HCT116 (cell line): ENCODE measurements around the gene RGPD6. TPM values are rescaled to one million over a fixed set of nuclear protein-coding genes. Genes with fewer than 3 reads are reported as not detected.
"Not testable (repeated sequence)": the region's sequence is repeated elsewhere in the genome, so short reads cannot be mapped to it uniquely, and the experiment has no call there.

ENCODE experiments used
- ATAC-seq: fragments of 200-7000 bp; cut with Tn5 transposase; 2 replicates; pipeline ENCODE4 v1.9.1; 2020; ENCODE audit warnings: mild to moderate bottlenecking, moderate library complexity
- BruUV-seq: library from RNA; stranded (reverse); fragments of 400-500 nt; replicated peaks from 2 replicates; lab custom pipeline; 2021; lab: Mats Ljungman, UMichigan
- CTCF ChIA-PET: fragments of 300-600 bp; sonication (Branson Sonifier 250); formaldehyde crosslinking; loops from one replicate; lab custom pipeline; 2021; ENCODE audit warnings: antibody characterized with exemption; lab: Charles Lee
- POLR2A ChIA-PET: fragments of 300-600, 350-600 bp; sonication (Branson Sonifier 250); formaldehyde crosslinking; loops from one replicate; lab custom pipeline; 2021; ENCODE audit warnings: antibody characterized with exemption; lab: Charles Lee
- RAD21 ChIA-PET, 2 experiments: fragments of 300-600 bp; sonication (Branson Sonifier 250); formaldehyde crosslinking; loops; one replicate each; lab custom pipeline; 2023; ENCODE audit warnings: low total read pairs in 2 of 2; ENCODE audit not compliant: uncharacterized antibody in 2 of 2, unreplicated experiment in 2 of 2, low non-redundant PET in 1 of 2; lab: Charles Lee
- DNase-seq: peaks from one replicate; pipeline ENCODE4 v3.0.0-alpha.2; 2010; ENCODE audit warnings: low read depth, low spot score
- H2AFZ ChIP-seq: fragments of 200-600 bp; shearing (Covaris generic), sonication (generic); 2 replicates; pipeline ENCODE4 v1.6.1; 2017; ENCODE audit warnings: low read depth, mixed run types, mixed read lengths, antibody characterized with exemption, low read length; ENCODE audit not compliant: poor library complexity, severe bottlenecking
- H3K27ac ChIP-seq: 2 replicates; pipeline ENCODE4 v1.5.1; 2012; ENCODE audit warnings: low read depth, low read length
- H3K27me3 ChIP-seq: fragments of 200-600 bp; sonication (generic); 2 replicates; pipeline ENCODE4 v1.6.1; 2016; ENCODE audit warnings: mixed run types, low read length, mixed read lengths; ENCODE audit not compliant: insufficient read depth
- H3K36me3 ChIP-seq, 2 experiments: fragments of 200-500 bp in 1 of 2; fragments of 200-600 bp in 1 of 2; sonication (Bioruptor generic) in 1 of 2; sonication (generic) in 1 of 2; 2 replicates each; pipeline versions ENCODE4 v1.5.1 to v1.6.1; 2014 to 2016; ENCODE audit warnings: low read length in 2 of 2, inconsistent platforms in 1 of 2, mixed read lengths in 1 of 2, mixed run types in 1 of 2; ENCODE audit not compliant: insufficient read depth in 2 of 2, control insufficient read depth in 1 of 2
- H3K4me1 ChIP-seq, 2 experiments: fragments of 200-600 bp in 1 of 2; sonication (generic) in 1 of 2; 2 replicates each; pipeline versions ENCODE4 v1.5.1 to v1.6.1; 2012 to 2017; ENCODE audit warnings: low read length in 2 of 2, inconsistent platforms in 1 of 2, mild to moderate bottlenecking in 1 of 2, mixed read lengths in 1 of 2, mixed run types in 1 of 2, moderate library complexity in 1 of 2; ENCODE audit not compliant: insufficient read depth in 2 of 2, control insufficient read depth in 1 of 2
- H3K4me2 ChIP-seq: fragments of 200-600 bp; sonication (generic); 2 replicates; pipeline ENCODE4 v1.6.1; 2017; ENCODE audit warnings: mixed run types, low read length, mixed read lengths
- H3K4me3 ChIP-seq, 2 experiments: fragments of 200-600 bp in 1 of 2; sonication (generic) in 1 of 2; replicated peaks in 1 of 2; 2 replicates each; pipeline ENCODE4 v1.5.1; 2011 to 2016; ENCODE audit warnings: low read length in 2 of 2, control low read depth in 1 of 2, low read depth in 1 of 2, mild to moderate bottlenecking in 1 of 2, mixed read lengths in 1 of 2, mixed run types in 1 of 2
- H3K79me2 ChIP-seq: fragments of 200-600 bp; sonication (generic); 2 replicates; pipeline ENCODE4 v1.6.1; 2017; ENCODE audit warnings: mild to moderate bottlenecking, mixed run types, low read length, moderate library complexity, mixed read lengths; ENCODE audit not compliant: insufficient read depth
- H3K9ac ChIP-seq: fragments of 200-600 bp; sonication (generic); 2 replicates; pipeline ENCODE4 v1.6.1; 2016; ENCODE audit warnings: low read length, mixed read lengths
- H3K9me2 ChIP-seq: fragments of 200-600 bp; sonication (generic), shearing (Covaris generic); 2 replicates; pipeline ENCODE4 v1.6.1; 2017; ENCODE audit warnings: mixed run types, mild to moderate bottlenecking, moderate library complexity; ENCODE audit not compliant: insufficient read depth
- H3K9me3 ChIP-seq, 2 experiments: fragments of 200-500 bp in 1 of 2; fragments of 200-600 bp in 1 of 2; sonication (Bioruptor generic) in 1 of 2; sonication (generic) in 1 of 2; 2 replicates each; pipeline ENCODE4 v1.6.1; 2014 to 2017; ENCODE audit warnings: low read length in 2 of 2, mixed read lengths in 2 of 2, inconsistent platforms in 1 of 2, low read depth in 1 of 2, mild to moderate bottlenecking in 1 of 2, mixed run types in 1 of 2, moderate library complexity in 1 of 2; ENCODE audit not compliant: control insufficient read depth in 1 of 2, insufficient read depth in 1 of 2
- H4K20me1 ChIP-seq: fragments of 200-600 bp; sonication (generic), shearing (Covaris generic); 2 replicates; pipeline ENCODE4 v1.6.1; 2017; ENCODE audit warnings: mixed run types, mild to moderate bottlenecking, moderate library complexity; ENCODE audit not compliant: insufficient read depth
- intact Hi-C: fragments of 100-400 bp; cut with micrococcal nuclease; formaldehyde crosslinking; loops from 2 replicates; pipeline ENCODE4 v1.10.0; 2022
- total RNA-seq: library from RNA; stranded (reverse); gene quantifications from one replicate; pipeline ENCODE4 v1.2.1, GENCODE V29; 2021; ENCODE audit not compliant: unreplicated experiment

The RGPD6 gene
- total RNA-seq, 1 experiment from 2014 or later: 17.7 TPM

DNA sequence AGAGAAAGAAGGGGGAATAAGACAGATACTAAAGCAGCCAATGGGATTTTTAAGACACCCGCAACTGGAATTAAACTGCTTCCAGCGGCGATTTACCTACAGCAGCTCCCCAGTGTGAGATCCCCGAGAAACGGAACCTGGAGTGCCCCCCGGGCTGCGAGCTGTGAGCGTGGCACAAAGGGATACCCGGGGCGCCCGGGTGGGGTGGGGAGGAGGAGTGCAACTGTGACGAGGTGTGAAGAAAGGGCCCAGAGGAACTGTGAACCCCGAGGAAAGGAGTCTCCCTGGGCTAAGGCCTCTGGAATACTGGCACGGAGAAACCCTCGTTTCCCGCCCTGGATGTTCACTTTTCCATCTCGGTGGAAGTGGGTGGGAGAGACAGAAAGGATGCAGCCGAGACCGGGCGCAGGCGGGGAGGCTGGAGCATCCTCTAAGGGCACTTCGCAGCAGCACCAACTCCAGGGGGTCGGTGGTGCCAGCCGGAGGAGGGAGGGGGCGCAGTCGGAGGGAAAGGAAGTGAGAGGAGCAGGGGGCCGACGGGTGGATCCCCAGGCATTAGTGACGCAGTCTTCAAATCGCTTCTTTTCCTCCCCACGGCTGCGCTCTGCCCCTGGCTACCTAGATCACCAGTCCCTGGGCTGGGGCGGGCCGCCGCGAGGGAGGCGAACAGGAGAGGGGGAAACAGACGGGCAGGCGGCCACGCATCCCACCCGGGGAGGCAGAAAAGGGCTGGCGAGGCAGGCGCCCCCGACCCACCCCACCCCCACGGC is 33.0 kb upstream of the RGPD6 start:
- intact Hi-C loops, H3K4me3 ChIP-seq, H2AFZ ChIP-seq, H3K9ac ChIP-seq, H3K4me1 ChIP-seq, H4K20me1 ChIP-seq, H3K9me2 ChIP-seq, DNase-seq, POLR2A ChIA-PET, H3K36me3 ChIP-seq, RAD21 ChIA-PET, H3K4me2 ChIP-seq, H3K27ac ChIP-seq, CTCF ChIA-PET, H3K79me2 ChIP-seq, BruUV-seq, H3K27me3 ChIP-seq, H3K9me3 ChIP-seq: not testable (repeated sequence)
- ATAC-seq: peak; percentile 39

DNA sequence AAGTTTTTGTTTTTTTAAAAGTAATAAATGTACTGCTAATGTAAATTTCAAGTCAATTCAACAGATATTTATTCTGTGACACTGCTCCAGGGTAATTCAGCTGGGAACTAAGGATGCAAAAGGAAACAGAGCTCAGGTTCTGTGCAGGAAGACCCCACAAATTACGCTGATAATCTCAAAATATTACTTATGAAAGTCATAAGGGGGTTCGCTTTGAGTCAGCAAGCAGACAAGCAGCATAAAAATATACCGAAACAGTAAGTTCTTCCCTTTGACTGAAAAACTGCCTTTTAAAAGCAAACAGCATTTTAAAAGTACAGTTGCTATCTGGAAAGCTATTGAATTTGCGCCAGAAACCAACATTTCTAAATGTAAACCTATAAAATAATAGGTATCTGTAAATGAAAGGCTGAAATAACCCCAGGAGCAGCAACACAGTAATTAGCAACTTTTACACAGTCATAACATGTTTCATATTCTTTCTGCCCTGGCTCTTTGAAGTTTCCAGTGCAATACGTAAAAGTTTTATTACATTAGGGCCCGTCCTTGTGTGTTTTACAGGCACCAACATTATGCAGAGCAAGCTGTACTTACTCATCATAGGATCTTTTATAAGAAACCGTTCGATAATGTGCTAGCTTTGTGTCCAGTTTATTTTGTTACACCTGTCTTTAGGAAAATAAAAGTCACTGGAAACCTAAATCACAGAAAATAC is 31.9 kb upstream of the RGPD6 start:
- H3K79me2 ChIP-seq, H4K20me1 ChIP-seq, RAD21 ChIA-PET, H3K36me3 ChIP-seq, POLR2A ChIA-PET, BruUV-seq, H3K9ac ChIP-seq, H3K27me3 ChIP-seq, H3K9me3 ChIP-seq, H3K27ac ChIP-seq, H3K4me1 ChIP-seq, H3K4me3 ChIP-seq, H3K4me2 ChIP-seq, CTCF ChIA-PET, DNase-seq, H3K9me2 ChIP-seq, ATAC-seq, H2AFZ ChIP-seq, intact Hi-C loops: not testable (repeated sequence)

DNA sequence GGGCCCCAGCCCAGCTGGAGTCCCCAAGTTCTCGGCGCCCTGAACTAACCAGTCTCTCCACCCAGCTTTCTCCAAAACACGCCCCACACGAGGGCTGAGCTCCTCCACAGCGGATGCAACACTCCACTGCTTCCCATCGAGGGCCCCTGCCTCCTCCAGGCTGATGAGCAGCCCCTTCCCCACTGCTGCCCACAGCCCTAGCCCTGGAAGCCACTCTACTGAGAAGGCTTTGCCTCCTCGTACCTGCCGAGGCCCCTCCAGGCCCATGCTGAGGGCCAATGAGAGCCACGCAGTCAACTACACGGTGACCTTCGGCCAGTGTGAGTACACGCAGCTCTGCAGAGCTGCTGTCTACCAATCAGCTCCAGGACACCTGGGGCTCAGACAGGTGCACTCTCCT is 28.0 kb upstream of the RGPD6 start:
- H3K4me2 ChIP-seq, H3K36me3 ChIP-seq, H3K27me3 ChIP-seq, DNase-seq, H3K27ac ChIP-seq, H2AFZ ChIP-seq, RAD21 ChIA-PET, ATAC-seq, H4K20me1 ChIP-seq, POLR2A ChIA-PET, H3K9me2 ChIP-seq, H3K9ac ChIP-seq, H3K4me1 ChIP-seq, intact Hi-C loops, H3K4me3 ChIP-seq, CTCF ChIA-PET, H3K9me3 ChIP-seq, BruUV-seq, H3K79me2 ChIP-seq: not testable (repeated sequence)

DNA sequence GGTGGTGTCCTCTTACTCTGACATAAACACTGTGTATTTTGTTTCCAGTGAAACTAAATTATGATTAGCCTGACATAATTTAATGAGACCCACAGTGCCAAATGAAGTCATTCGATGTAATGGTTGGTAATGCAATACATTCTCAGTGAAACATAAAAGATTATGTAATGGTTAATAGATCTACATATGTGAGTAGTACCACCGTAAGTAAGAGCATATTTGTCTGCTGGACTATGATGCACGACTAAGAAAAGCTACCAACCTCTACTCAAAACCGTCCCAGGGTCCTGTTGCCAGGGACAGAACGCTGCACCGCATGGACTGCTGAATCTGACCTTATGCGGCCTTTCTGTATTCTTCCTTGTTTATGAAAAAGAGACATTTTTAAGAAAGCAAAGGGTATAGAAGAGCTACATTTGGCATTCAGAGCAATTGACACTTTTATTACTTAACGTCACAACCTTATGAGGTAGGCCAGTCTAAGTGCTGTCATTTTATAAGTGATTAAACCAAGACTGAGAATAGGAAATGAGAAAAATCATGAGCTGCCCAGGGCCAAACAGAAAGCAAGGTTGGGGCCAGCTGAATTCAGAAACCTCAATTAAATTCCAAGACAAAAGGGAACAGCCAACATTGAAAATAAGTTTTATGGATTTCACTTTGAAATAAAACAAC is 27.0 kb upstream of the RGPD6 start:
- H3K9me3 ChIP-seq, H3K4me1 ChIP-seq, DNase-seq, H3K27ac ChIP-seq, H3K4me2 ChIP-seq, H3K9me2 ChIP-seq, BruUV-seq, H4K20me1 ChIP-seq, POLR2A ChIA-PET, H2AFZ ChIP-seq, intact Hi-C loops, CTCF ChIA-PET, H3K9ac ChIP-seq, H3K4me3 ChIP-seq, H3K27me3 ChIP-seq, H3K79me2 ChIP-seq, RAD21 ChIA-PET, ATAC-seq, H3K36me3 ChIP-seq: not testable (repeated sequence)
